PFSK-1 (cell line): ENCODE results near the gene TAL1.

Experiments used
- FOXP2 ChIP-seq: optimal IDR thresholded peaks from 2 replicates; pipeline ENCODE3; 2011; ENCODE audit warnings: borderline replicate concordance, control low read depth, inconsistent platforms; ENCODE audit not compliant: insufficient read depth; ENCODE audit errors: extremely low read length, extremely low read depth
- POLR2AphosphoS5 ChIP-seq: IDR thresholded peaks from 2 replicates; pipeline ENCODE4 v1.6.1; 2012; ENCODE audit warnings: low read depth, mild to moderate bottlenecking, control low read depth, low read length, moderate library complexity
- SIN3A ChIP-seq: IDR thresholded peaks from 2 replicates; pipeline ENCODE4 v1.6.1; 2012; ENCODE audit warnings: mild to moderate bottlenecking, low read length, moderate library complexity, borderline replicate concordance; ENCODE audit not compliant: insufficient read depth
- TAF1 ChIP-seq: IDR thresholded peaks from 2 replicates; pipeline ENCODE4 v1.6.1; 2012; ENCODE audit warnings: low read length, control low read depth, borderline replicate concordance; ENCODE audit not compliant: insufficient read depth
- TF ChIP-seq, protein P1 (sequence below), 2 experiments: IDR thresholded peaks; 2 replicates each; pipeline versions ENCODE4 v1.6.1 to v1.8.0; 2011 to 2012; ENCODE audit warnings: low read depth in 2 of 2, low read length in 2 of 2, control low read depth in 1 of 2, inconsistent platforms in 1 of 2, mild to moderate bottlenecking in 1 of 2, moderate library complexity in 1 of 2; ENCODE audit not compliant: insufficient read depth in 1 of 2

TAL1 gene

DNA sequence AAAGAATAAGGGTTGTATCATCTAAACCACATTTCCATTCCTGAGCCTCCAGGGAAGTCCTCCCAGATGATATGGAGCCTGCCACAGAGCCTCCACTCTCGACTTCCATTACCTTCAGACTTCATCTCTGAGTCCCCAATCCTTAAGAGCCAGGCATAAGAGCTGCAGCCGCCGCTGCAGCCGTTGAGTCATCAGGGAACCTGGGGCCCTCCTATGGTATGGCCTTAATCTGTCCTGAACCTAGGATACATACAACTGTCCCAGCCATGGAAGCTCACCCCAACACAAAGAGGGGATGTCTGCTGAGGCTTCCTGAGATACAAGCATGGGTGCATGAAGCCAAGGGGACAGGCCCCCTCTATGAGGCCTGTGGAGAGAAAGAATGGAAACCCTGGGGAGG lies 16.3 kb downstream of the TAL1 start:
- TF ChIP-seq POLR2AphosphoS5: no peak
- TF ChIP-seq TAF1: no peak
- TF ChIP-seq, protein P1, sequence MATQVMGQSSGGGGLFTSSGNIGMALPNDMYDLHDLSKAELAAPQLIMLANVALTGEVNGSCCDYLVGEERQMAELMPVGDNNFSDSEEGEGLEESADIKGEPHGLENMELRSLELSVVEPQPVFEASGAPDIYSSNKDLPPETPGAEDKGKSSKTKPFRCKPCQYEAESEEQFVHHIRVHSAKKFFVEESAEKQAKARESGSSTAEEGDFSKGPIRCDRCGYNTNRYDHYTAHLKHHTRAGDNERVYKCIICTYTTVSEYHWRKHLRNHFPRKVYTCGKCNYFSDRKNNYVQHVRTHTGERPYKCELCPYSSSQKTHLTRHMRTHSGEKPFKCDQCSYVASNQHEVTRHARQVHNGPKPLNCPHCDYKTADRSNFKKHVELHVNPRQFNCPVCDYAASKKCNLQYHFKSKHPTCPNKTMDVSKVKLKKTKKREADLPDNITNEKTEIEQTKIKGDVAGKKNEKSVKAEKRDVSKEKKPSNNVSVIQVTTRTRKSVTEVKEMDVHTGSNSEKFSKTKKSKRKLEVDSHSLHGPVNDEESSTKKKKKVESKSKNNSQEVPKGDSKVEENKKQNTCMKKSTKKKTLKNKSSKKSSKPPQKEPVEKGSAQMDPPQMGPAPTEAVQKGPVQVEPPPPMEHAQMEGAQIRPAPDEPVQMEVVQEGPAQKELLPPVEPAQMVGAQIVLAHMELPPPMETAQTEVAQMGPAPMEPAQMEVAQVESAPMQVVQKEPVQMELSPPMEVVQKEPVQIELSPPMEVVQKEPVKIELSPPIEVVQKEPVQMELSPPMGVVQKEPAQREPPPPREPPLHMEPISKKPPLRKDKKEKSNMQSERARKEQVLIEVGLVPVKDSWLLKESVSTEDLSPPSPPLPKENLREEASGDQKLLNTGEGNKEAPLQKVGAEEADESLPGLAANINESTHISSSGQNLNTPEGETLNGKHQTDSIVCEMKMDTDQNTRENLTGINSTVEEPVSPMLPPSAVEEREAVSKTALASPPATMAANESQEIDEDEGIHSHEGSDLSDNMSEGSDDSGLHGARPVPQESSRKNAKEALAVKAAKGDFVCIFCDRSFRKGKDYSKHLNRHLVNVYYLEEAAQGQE (IDR thresholded peaks at IDR 0.05; ENCODE audit: insufficient read depth in 1 of 2, low read depth in 2 of 2, low read length in 2 of 2): no peak
- no peak for TF ChIP-seq FOXP2
- TF ChIP-seq SIN3A: no peak

DNA sequence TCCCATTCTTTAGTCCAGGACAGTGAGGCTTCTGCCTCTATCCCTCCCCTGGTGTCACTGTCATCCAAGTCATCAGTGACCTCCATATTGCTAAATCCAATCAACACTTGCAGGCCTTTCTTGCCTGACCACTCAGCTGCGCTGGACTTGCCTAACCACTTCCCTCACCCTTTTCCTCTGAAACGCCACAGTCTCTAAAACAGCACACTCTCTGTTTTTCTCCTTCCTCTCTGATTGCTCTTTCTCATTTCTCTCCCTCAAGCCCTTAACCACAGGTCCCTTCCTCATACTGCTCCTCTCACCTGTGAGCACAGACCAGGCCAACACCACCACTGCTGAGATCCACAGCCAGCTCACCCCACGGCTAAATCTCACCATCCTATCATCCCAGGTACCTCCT lies 17.5 kb downstream of the TAL1 start:
- no peak for TF ChIP-seq FOXP2
- no peak for TF ChIP-seq POLR2AphosphoS5
- TF ChIP-seq SIN3A: no peak
- TF ChIP-seq, protein P1 (IDR thresholded peaks at IDR 0.05; ENCODE audit: insufficient read depth in 1 of 2, low read depth in 2 of 2, low read length in 2 of 2): no peak
- TF ChIP-seq TAF1: no peak

DNA sequence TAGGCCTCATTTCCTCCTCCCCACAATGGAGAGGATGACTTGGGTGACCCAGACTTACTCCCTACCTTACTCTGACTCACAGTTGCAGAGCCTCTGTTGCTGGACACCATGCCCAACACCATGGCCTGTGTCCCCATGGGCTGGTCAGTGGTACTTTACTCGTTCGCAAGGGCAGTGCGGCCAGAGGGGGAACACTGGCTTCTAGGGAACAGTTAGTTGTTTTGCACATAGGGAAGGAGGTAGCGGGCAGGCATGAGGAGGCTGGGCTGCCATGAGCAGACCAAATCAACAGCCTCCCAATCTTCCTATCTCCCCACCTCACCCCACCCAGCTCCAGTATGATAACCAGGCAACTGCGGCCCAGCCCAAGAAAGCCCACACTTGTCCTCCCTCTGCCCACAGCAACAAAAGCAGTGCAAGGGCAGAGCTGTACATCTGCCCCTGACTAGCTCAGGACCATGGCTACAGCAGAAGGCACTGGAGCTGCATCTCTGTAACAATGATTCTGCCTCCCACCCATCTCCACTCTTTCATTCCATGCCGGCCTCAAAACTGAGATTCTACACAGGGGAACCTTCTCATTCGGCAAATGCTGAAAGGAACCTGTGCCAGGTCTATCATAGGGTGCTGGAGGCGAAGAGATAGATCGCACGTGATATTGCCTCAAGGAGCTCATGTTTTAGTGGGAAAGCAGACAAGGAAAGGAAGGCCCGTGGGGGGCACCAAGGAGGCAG lies 18.6 kb downstream of the TAL1 start:
- TF ChIP-seq TAF1: no peak
- TF ChIP-seq POLR2AphosphoS5: no peak

DNA sequence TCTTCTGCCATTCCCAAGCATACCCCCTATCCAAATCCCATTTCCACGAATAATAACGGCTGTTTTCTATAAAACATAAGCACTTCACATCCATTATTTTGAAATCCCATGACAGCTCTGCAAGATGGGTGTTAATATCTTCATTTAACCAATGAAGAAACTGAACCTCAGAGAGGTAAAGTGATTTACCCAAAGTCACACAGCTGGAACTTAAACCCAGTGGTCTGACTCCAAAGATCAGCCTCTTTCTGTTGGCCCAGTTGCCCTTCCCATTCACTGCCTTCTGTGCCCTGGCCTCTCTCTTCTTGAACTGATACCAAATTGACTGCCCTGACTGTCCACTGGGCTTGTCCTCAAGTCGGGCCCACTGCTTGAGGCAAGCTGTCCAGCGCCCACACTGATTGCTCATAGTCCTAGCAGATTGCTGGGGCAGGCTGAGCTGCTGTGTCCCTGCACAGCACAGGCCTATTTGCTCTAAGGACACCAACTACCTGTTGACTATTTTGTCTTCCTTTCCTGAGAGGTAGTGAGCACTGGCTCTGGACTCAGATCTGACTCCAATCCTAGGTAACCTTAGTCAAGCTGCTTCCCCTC lies 19.3 kb downstream of the TAL1 start:
- no peak for TF ChIP-seq POLR2AphosphoS5
- TF ChIP-seq, protein P1 (IDR thresholded peaks at IDR 0.05; ENCODE audit: insufficient read depth in 1 of 2, low read depth in 2 of 2, low read length in 2 of 2): no peak
- no peak for TF ChIP-seq TAF1
- TF ChIP-seq FOXP2: no peak
- no peak for TF ChIP-seq SIN3A

DNA sequence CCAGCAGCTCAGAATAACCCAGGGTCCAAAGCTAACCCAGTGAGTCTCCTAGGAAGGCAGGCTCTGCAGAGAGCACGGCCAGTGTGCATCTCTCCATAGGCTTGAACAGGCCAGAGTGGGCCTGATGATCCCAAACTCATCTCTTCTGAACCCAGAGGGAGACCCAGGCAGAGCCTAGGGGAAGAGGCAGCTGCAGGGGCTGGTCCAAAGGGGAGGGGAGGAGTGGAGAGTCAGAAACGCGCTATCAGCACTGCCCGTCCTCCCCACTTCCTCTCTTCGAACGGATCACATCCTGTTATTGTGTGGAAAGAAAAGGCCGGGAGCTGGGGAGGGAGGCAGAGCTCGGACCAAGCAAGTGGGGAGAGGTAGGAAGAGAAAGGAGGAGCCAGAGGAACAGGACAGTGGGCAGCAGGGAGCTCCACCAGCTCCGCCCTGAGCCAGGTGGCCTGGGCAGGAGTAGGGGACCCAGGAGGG lies 20.2 kb downstream of the TAL1 start:
- TF ChIP-seq, protein P1 (IDR thresholded peaks at IDR 0.05; ENCODE audit: insufficient read depth in 1 of 2, low read depth in 2 of 2, low read length in 2 of 2): no peak
- TF ChIP-seq SIN3A (no peak), POLR2AphosphoS5 (0 out of 2 replicates have a peak, but pooled peaks have one; percentile 42)
